Erythroblast (primary cell): ENCODE data around the gene OPRD1.

Source experiments
- GATA1 ChIP-seq: IDR thresholded peaks from 2 replicates; pipeline ENCODE4 v1.6.1; 2011; ENCODE audit warnings: low read depth, mild to moderate bottlenecking, control low read depth, low read length, moderate library complexity
- POLR2A ChIP-seq: IDR thresholded peaks from 2 replicates; pipeline ENCODE4 v1.6.1; 2011; ENCODE audit warnings: mild to moderate bottlenecking, low read length

DNA sequence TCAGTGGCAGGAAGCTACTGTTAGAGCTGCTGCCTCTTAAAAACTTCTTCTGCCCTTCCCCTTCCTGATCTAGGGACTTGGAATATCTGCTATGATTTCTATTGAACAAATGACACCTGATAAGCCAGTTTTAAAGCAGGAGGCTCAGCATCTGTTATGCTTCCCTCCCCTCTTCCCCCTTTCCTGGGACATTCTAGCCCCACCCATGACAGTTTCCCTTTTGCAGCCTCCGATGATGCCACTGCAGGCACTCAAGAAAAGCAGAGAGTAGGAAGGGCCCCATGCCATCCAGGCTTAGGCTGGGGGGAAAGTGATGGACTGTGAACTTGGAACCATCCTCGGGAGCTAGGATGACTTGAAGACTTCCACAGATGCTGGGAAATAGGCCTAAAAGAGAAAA lies 87.3 kb downstream of the OPRD1 start:
- no peak for TF ChIP-seq POLR2A
- TF ChIP-seq GATA1: no peak
